Trophoblast cell (in vitro differentiated cells and primary cell): ENCODE data around the gene MCM5.
"Not testable (repeated sequence)": the region's sequence is repeated elsewhere in the genome, so short reads cannot be mapped to it uniquely, and the experiment has no call there.

ENCODE experiments used
- DNase-seq, 2 donors: peaks; one replicate each; pipeline ENCODE4 v3.0.0-alpha.2; 2016
- H2AFZ ChIP-seq: 2 replicates; pipeline ENCODE4 v1.6.1; 2013; ENCODE audit warnings: low read length, moderate library complexity, mild to moderate bottlenecking; ENCODE audit not compliant: insufficient read depth, poor library complexity
- H2AK5ac ChIP-seq: 2 replicates; pipeline ENCODE4 v1.6.1; 2013; ENCODE audit warnings: mild to moderate bottlenecking, low read length
- H2BK120ac ChIP-seq: 2 replicates; pipeline ENCODE4 v1.6.1; 2013; ENCODE audit warnings: low read length, mild to moderate bottlenecking, moderate library complexity; ENCODE audit not compliant: insufficient read depth, poor library complexity
- H2BK12ac ChIP-seq: 2 replicates; pipeline ENCODE4 v1.6.1; 2013; ENCODE audit warnings: mild to moderate bottlenecking, low read length, moderate library complexity
- H2BK5ac ChIP-seq: 2 replicates; pipeline ENCODE4 v1.6.1; 2013; ENCODE audit warnings: low read length, low read depth, moderate library complexity, mild to moderate bottlenecking; ENCODE audit not compliant: poor library complexity
- H3K14ac ChIP-seq: 2 replicates; pipeline ENCODE4 v1.6.1; 2013; ENCODE audit warnings: mild to moderate bottlenecking, low read length
- H3K18ac ChIP-seq: 2 replicates; pipeline ENCODE4 v1.6.1; 2013; ENCODE audit warnings: mild to moderate bottlenecking, low read length
- H3K23ac ChIP-seq: 2 replicates; pipeline ENCODE4 v1.6.1; 2013; ENCODE audit warnings: low read length
- H3K27ac ChIP-seq: 2 replicates; pipeline ENCODE4 v1.5.1; 2013; ENCODE audit warnings: low read depth, mild to moderate bottlenecking, inconsistent platforms, low read length, moderate library complexity
- H3K27me3 ChIP-seq: 2 replicates; pipeline ENCODE4 v1.6.1; 2013; ENCODE audit warnings: inconsistent platforms, mild to moderate bottlenecking, low read length, moderate library complexity; ENCODE audit not compliant: insufficient read depth
- H3K36me3 ChIP-seq, 2 experiments: 1 replicate in 1 of 2; 2 replicates in 1 of 2; pipeline ENCODE4 v1.6.1; 2013; ENCODE audit warnings: low read length in 2 of 2, mild to moderate bottlenecking in 2 of 2, moderate library complexity in 1 of 2; ENCODE audit not compliant: insufficient read depth in 2 of 2, control insufficient read depth in 1 of 2
- H3K4ac ChIP-seq: 2 replicates; pipeline ENCODE4 v1.6.1; 2013; ENCODE audit warnings: low read depth, mild to moderate bottlenecking, low read length, moderate library complexity
- H3K4me1 ChIP-seq, 2 experiments: 1 replicate in 1 of 2; 2 replicates in 1 of 2; pipeline ENCODE4 v1.6.1; 2013; ENCODE audit warnings: low read length in 2 of 2, mild to moderate bottlenecking in 2 of 2, moderate library complexity in 1 of 2; ENCODE audit not compliant: insufficient read depth in 2 of 2, control insufficient read depth in 1 of 2
- H3K4me2 ChIP-seq: 2 replicates; pipeline ENCODE4 v1.6.1; 2013; ENCODE audit warnings: inconsistent platforms, mild to moderate bottlenecking, low read length, moderate library complexity
- H3K4me3 ChIP-seq: 2 replicates; pipeline ENCODE4 v1.5.1; 2013; ENCODE audit warnings: mild to moderate bottlenecking, low read depth, low read length, inconsistent platforms
- H3K79me1 ChIP-seq: one replicate; pipeline ENCODE4 v1.6.1; 2013; ENCODE audit warnings: low read length
- H3K79me2 ChIP-seq: 2 replicates; pipeline ENCODE4 v1.6.1; 2013; ENCODE audit warnings: low read length, mild to moderate bottlenecking; ENCODE audit not compliant: control insufficient read depth, insufficient read depth, poor library complexity
- H3K9ac ChIP-seq: 2 replicates; pipeline ENCODE4 v1.6.1; 2013; ENCODE audit warnings: mild to moderate bottlenecking, low read length
- H3K9me3 ChIP-seq: 2 replicates; pipeline ENCODE4 v1.6.1; 2013; ENCODE audit warnings: low read depth, mild to moderate bottlenecking, control low read depth, inconsistent platforms, low read length; ENCODE audit not compliant: insufficient read depth
- H4K12ac ChIP-seq: 2 replicates; pipeline ENCODE4 v1.6.1; 2013; ENCODE audit warnings: low read depth, mild to moderate bottlenecking, low read length, moderate library complexity
- H4K8ac ChIP-seq: 2 replicates; pipeline ENCODE4 v1.6.1; 2013; ENCODE audit warnings: low read depth, mild to moderate bottlenecking, low read length, moderate library complexity
- H4K91ac ChIP-seq: one replicate; pipeline ENCODE4 v1.6.1; 2013; ENCODE audit warnings: low read depth, mild to moderate bottlenecking, low read length, moderate library complexity
- WGBS: extraction: QIAGEN DNeasy Blood & Tissue Kit; methylation state at CpG from one replicate; pipeline ENCODE4 v1.1.7; 2013; ENCODE audit warnings: missing lambda C conversion rate; ENCODE audit not compliant: insufficient read length, insufficient coverage; ENCODE audit errors: extremely low coverage; 5-methylcytosine and 5-hydroxymethylcytosine counted together

The MCM5 gene

DNA sequence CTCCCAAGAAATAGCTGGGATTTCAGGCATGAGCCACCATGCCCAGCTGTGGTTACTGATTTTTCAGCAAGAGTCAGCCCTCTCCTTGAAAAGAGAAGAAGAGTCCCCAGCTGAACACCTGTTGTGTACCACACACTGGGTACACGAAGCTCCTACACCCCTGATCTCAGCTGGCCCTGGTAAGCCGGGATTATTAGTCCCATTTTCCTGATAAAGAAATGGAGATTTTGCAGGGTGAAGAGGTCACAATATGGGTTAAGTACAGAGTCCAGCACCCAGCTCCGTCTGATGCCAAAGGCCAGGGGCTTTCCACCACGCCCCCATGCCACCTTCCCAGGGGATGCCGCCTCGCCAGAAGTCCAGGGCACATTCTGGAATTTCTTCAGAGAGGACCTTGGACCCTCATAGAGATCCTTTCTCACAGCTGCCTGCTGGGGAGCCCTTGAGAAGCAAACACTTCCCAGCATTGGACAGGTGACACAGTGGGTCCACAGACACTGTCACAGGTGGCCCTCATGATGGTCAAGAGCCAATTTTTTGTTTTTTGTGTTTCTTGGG, 38.9 kb upstream of the MCM5 start:
- Histone ChIP-seq H3K14ac (no peak overlapping the region), H3K9me3 (peaks cover 2% of the 10 kb centered on the region), H4K8ac (no peak overlapping the region), H2AK5ac (no peak overlapping the region), H3K23ac (no peak overlapping the region), H4K12ac (peak overlapping the region; percentile 2), H3K27ac (no peak overlapping the region), H2AFZ (no peak overlapping the region), H3K27me3 (no peaks in the 10 kb centered on the region), H3K4me2 (no peak overlapping the region), H3K9ac (no peak overlapping the region), H2BK5ac (no peak overlapping the region), H3K4ac (no peak overlapping the region), H3K4me3 (no peak overlapping the region), H3K18ac (no peak overlapping the region), H3K4me1 (peaks cover 2 to 6% of the 10 kb centered on the region in 2 experiments), H3K79me2 (no peaks in the 10 kb centered on the region), H3K79me1 (no peaks in the 10 kb centered on the region), H4K91ac (no peak overlapping the region), H2BK120ac (no peak overlapping the region), H3K36me3 (no peaks in the 10 kb centered on the region), H2BK12ac (no peak overlapping the region)
- no peak for DNase-seq
- WGBS = no CpG with 5 or more reads among the region's 6 CpGs

- Histone ChIP-seq H3K79me2 (no peaks in the 10 kb centered on the region), H3K27me3 (no peaks in the 10 kb centered on the region), H3K27ac (no peak overlapping the region), H4K8ac (no peak overlapping the region), H3K18ac (no peak overlapping the region), H2AFZ (no peak overlapping the region), H2BK120ac (no peak overlapping the region), H3K4me2 (no peak overlapping the region), H4K91ac (no peak overlapping the region), H3K4me1 (peaks cover 2 to 6% of the 10 kb centered on the region in 2 experiments), H2BK5ac (no peak overlapping the region), H3K14ac (no peak overlapping the region), H3K79me1 (no peaks in the 10 kb centered on the region), H3K9ac (no peak overlapping the region), H3K23ac (no peak overlapping the region), H3K4me3 (no peak overlapping the region), H2AK5ac (no peak overlapping the region), H3K4ac (no peak overlapping the region), H4K12ac (no peak overlapping the region), H2BK12ac (no peak overlapping the region), H3K36me3 (no peaks in the 10 kb centered on the region), H3K9me3 (peaks cover 2% of the 10 kb centered on the region)
- DNase-seq = peak in 1 of 2 donors; percentile 78
- no CpG with 5 or more reads among the region's 11 CpGs for WGBS
Observed at GRCh38 chr22:35363566-35364086, 36.3 kb upstream of the MCM5 start.

DNA sequence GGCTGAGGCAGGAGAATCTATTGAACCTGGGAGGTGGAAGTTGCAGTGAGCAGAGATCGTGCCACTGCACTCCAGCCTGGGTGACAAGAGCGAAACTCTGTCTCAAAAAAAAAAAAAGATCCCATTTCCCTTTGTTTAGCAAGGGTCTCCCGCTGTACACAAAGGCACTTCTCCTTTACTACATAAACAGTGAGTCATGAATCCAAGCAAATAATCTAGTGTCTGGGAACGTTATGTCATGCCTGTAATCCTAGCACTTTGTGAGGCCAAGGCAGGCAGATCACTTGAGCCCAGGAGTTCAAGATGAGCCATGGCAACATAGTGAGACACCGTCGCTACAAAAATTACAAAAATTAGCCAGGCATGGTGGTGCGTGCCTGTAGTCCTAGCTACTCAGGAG, 35.7 kb upstream of the MCM5 start:
- not testable (repeated sequence) for H3K27ac ChIP-seq, H2AFZ ChIP-seq, H3K4me1 ChIP-seq, H4K8ac ChIP-seq, H3K9me3 ChIP-seq, H3K4me2 ChIP-seq, H3K23ac ChIP-seq, H4K12ac ChIP-seq, H3K79me2 ChIP-seq, H3K79me1 ChIP-seq, H3K14ac ChIP-seq, H4K91ac ChIP-seq, H3K9ac ChIP-seq, H2BK12ac ChIP-seq, H2BK120ac ChIP-seq, H2AK5ac ChIP-seq, H3K18ac ChIP-seq, H3K27me3 ChIP-seq, H2BK5ac ChIP-seq, H3K4me3 ChIP-seq, H3K4ac ChIP-seq, H3K36me3 ChIP-seq
- no CpG with 5 or more reads among the region's 7 CpGs for WGBS
- DNase-seq = peak; percentile 90 to 94

- peaks cover 4% of the 10 kb centered on the region for H3K79me1 ChIP-seq
- H3K27me3 ChIP-seq = no peaks in the 10 kb centered on the region
- H3K9me3 ChIP-seq = peaks cover 2% of the 10 kb centered on the region
- no peak overlapping the region for H4K12ac ChIP-seq
- no peak overlapping the region for H4K91ac ChIP-seq
- H3K9ac ChIP-seq = no peak overlapping the region
- peak; percentile 75 to 91 for DNase-seq
- no peak overlapping the region for H2AFZ ChIP-seq
- no peaks in the 10 kb centered on the region for H3K36me3 ChIP-seq
- no peak overlapping the region for H3K4me2 ChIP-seq
- no peak overlapping the region for H2BK12ac ChIP-seq
- H2BK5ac ChIP-seq = no peak overlapping the region
- H3K18ac ChIP-seq = no peak overlapping the region
- H3K4me3 ChIP-seq = no peak overlapping the region
- H3K23ac ChIP-seq = no peak overlapping the region
- H3K14ac ChIP-seq = no peak overlapping the region
- no peak overlapping the region for H4K8ac ChIP-seq
- H3K27ac ChIP-seq = no peak overlapping the region
- H2BK120ac ChIP-seq = no peak overlapping the region
- no CpG with 5 or more reads among the region's 9 CpGs for WGBS
- peaks cover 4% of the 10 kb centered on the region for H3K79me2 ChIP-seq
- H2AK5ac ChIP-seq = no peak overlapping the region
- H3K4me1 ChIP-seq = peaks cover 3 to 8% of the 10 kb centered on the region in 2 experiments
- H3K4ac ChIP-seq = no peak overlapping the region
Observed at GRCh38 chr22:35367331-35367886, 32.5 kb upstream of the MCM5 start.
